Heart right ventricle (tissue), 16 donors: ENCODE measurements around the gene LPAR1. TPM values are rescaled to one million over a fixed set of nuclear protein-coding genes. Genes with fewer than 3 reads are reported as not detected.

ENCODE experiments used
- ATAC-seq, 8 donors: fragments of 200-7000 bp; cut with Tn5 transposase; one replicate each; pipeline ENCODE4 v1.9.1; 2020; ENCODE audit warnings: mild to moderate bottlenecking in 8 of 8, moderate library complexity in 8 of 8, moderate number of reproducible peaks in 1 of 8
- DNase-seq, 2 donors: peaks; one replicate each; pipeline ENCODE4 v3.0.0-alpha.2; 2020
- H3K27ac ChIP-seq, 10 donors: fragments of 200-600 bp; sonication (generic) in 2 of 10; one replicate each; pipeline versions ENCODE4 v1.5.0 to v1.8.0; 2020 to 2022; ENCODE audit warnings: mild to moderate bottlenecking in 3 of 10
- H3K27me3 ChIP-seq, 7 donors: fragments of 200-600 bp; one replicate each; pipeline ENCODE4 v1.8.0; 2021 to 2022; ENCODE audit warnings: mild to moderate bottlenecking in 2 of 7
- H3K36me3 ChIP-seq, 9 donors: fragments of 200-600 bp; sonication (generic) in 1 of 9; one replicate each; pipeline versions ENCODE4 v1.5.0 to v1.8.0; 2020 to 2022; ENCODE audit warnings: mild to moderate bottlenecking in 2 of 9
- H3K4me1 ChIP-seq, 9 donors: fragments of 200-600 bp; sonication (generic) in 1 of 9; one replicate each; pipeline versions ENCODE4 v1.5.0 to v1.8.0; 2020 to 2022; ENCODE audit warnings: mild to moderate bottlenecking in 4 of 9
- H3K4me3 ChIP-seq, 10 donors: fragments of 200-600 bp; sonication (generic) in 2 of 10; one replicate each; pipeline versions ENCODE4 v1.5.0 to v1.8.0; 2020 to 2022; ENCODE audit warnings: mild to moderate bottlenecking in 7 of 10, moderate library complexity in 2 of 10
- H3K9me3 ChIP-seq, 11 donors: fragments of 200-600 bp in 10 of 11; sonication (generic) in 2 of 11; one replicate each; pipeline versions ENCODE4 v1.5.0 to v1.8.0; 2013 to 2022; ENCODE audit warnings: mild to moderate bottlenecking in 2 of 11, control low read depth in 1 of 11, moderate library complexity in 1 of 11
- CTCF ChIP-seq, 9 donors: fragments of 200-600 bp; sonication (generic) in 2 of 9; IDR thresholded peaks; one replicate each; pipeline versions ENCODE4 v1.5.0 to v1.8.0; 2021 to 2022; ENCODE audit warnings: antibody characterized with exemption in 9 of 9, mild to moderate bottlenecking in 5 of 9, moderate library complexity in 1 of 9
- WGBS, 2 donors: extraction: QIAGEN DNeasy Blood & Tissue Kit; methylation state at CpG; one replicate each; pipeline ENCODE4 v1.1.7; 2013; ENCODE audit warnings: inconsistent platforms in 1 of 2; 5-methylcytosine and 5-hydroxymethylcytosine counted together
- intact Hi-C, 10 donors: fragments of 100-400 bp; cut with DNase I; formaldehyde crosslinking; loops; one replicate each; pipeline versions ENCODE4 v1.11.1 to v1.14.2; 2022
- polyA plus RNA-seq, 2 donors: library from polyadenylated mRNA; stranded (reverse); fragments of 200-250 nt; gene quantifications; one replicate each; pipeline ENCODE4 v1.2.3, GENCODE V29; 2013
- total RNA-seq, 10 donors: library from RNA; stranded (reverse); fragmentation: NEBNext Ultra II Directional in 3 of 10; extraction: Animal tissue kit (Norgen Biotek cat#: 25700) in 3 of 10; gene quantifications; one replicate each; pipeline versions ENCODE4 v1.2.1 to v1.2.4, GENCODE V29; 2021 to 2023
- donor health status: Arrhythmogenic right ventricular cardiomyopathy.
- donor health status: ischemic (EF 13 %, LVEDD 7.1; RV severe dilation, severe dysfunction).
- donor health status: healthy with polysubstance abuse.
- donor health status: DM: no; HTN: yes; CAD: no.
- donor health status: DM: no; HTN: no; CAD: no.
- donor health status: ischemic (EF 25% LVEDD 6.9; RV normal size, moderate dysfunction).
- donor health status: ischemic (EF 25% LVEDD 5.7; RV mildly dilated, moderate dysfunction).
- donor health status: healthy.
- donor health status: DM: yes; HTN: yes; CAD: no.
- donor health status: Ischemic cardiomyopathy.
- donor health status: ischemic (EF 35%, LVEDD 5.7; RV mildly dilated, moderate dysfunction).
- donor health status: nonischemic (EF 11% LVEDD 7.7; RV severe dilation, severe dysfunction).
- donor health status: DM: yes; HTN: yes; CAD: no.
- donor health status: PGD.
- donor health status: ischemic (EF 29% LVEDD 5.4; RV normal size, mild dysfunction).
- donor health status: nonischemic (EF 23%, LVEDD 6.1; RV moderate dilation, normal function).

LPAR1 gene
- total and polyA plus RNA-seq, 12 donors, result 4.0 to 16.6 (median 7.7) TPM

GRCh38 chr9:110950041-110950645 lies 88.1 kb downstream of the LPAR1 start:
- ATAC-seq (no peak), DNase-seq (no peak)
- Histone ChIP-seq H3K27ac (no peak overlapping the region), H3K36me3 (no peaks in the 10 kb centered on the region), H3K27me3 (peaks cover 0 to 38% (median 0%) of the 10 kb centered on the region in 7 donors), H3K4me1 (peaks cover 0 to 3% (median 0%) of the 10 kb centered on the region in 9 donors), H3K9me3 (peaks cover 0 to 18% (median 5%) of the 10 kb centered on the region in 11 donors), H3K4me3 (no peak overlapping the region)
- no peak for TF ChIP-seq CTCF (IDR thresholded peaks at IDR 0.05)
- intact Hi-C loops, result no loop called here
- WGBS, 2 donors, result 83 to 85% methylated on average over 4 of the region's 4 CpGs

GRCh38 chr9:110949081-110949480 lies 89.2 kb downstream of the LPAR1 start:
- no peak for ATAC-seq
- no peak overlapping the region for H3K27ac ChIP-seq

GRCh38 chr9:110947491-110948044 lies 90.7 kb downstream of the LPAR1 start:
- H3K9me3 ChIP-seq, result no peaks in the 10 kb centered on the region
- DNase-seq, result no peak
- H3K27ac ChIP-seq, result no peak overlapping the region
- TF ChIP-seq CTCF (IDR thresholded peaks at IDR 0.05), result no peak
- H3K27me3 ChIP-seq, result peaks cover 0 to 27% (median 0%) of the 10 kb centered on the region in 7 donors
- WGBS, 2 donors, result 80 to 87% methylated on average over 5 of the region's 5 CpGs
- no peaks in the 10 kb centered on the region for H3K4me1 ChIP-seq
- no peak for ATAC-seq
- intact Hi-C loops, result no loop called here
- no peak overlapping the region for H3K4me3 ChIP-seq
- no peaks in the 10 kb centered on the region for H3K36me3 ChIP-seq

More at GRCh38 chr9:110949081-110949480, 89.2 kb downstream of the LPAR1 start:
- DNase-seq, result no peak
- H3K9me3 ChIP-seq, result peaks cover 0 to 10% (median 4%) of the 10 kb centered on the region in 11 donors
- 50 to 64% methylated on average over 4 of the region's 4 CpGs for WGBS, 2 donors
- no peaks in the 10 kb centered on the region for H3K4me1 ChIP-seq
- TF ChIP-seq CTCF (IDR thresholded peaks at IDR 0.05), result no peak
- H3K4me3 ChIP-seq, result no peak overlapping the region
- H3K27me3 ChIP-seq, result peaks cover 0 to 38% (median 0%) of the 10 kb centered on the region in 7 donors
- intact Hi-C loops, result no loop called here
- H3K36me3 ChIP-seq, result no peaks in the 10 kb centered on the region

- WGBS, 2 donors, result 75 to 86% methylated on average over 1 of the region's 1 CpG
- H3K9me3 ChIP-seq, result peaks cover 0 to 4% (median 0%) of the 10 kb centered on the region in 11 donors
- H3K4me1 ChIP-seq, result peaks cover 0 to 5% (median 0%) of the 10 kb centered on the region in 9 donors
- no peak for TF ChIP-seq CTCF (IDR thresholded peaks at IDR 0.05)
- H3K36me3 ChIP-seq, result peaks cover 0 to 21% (median 0%) of the 10 kb centered on the region in 9 donors
- peaks cover 0 to 4% (median 0%) of the 10 kb centered on the region in 7 donors for H3K27me3 ChIP-seq
- H3K27ac ChIP-seq, result no peak overlapping the region
- DNase-seq (no peak), ATAC-seq (no peak)
- no peak overlapping the region for H3K4me3 ChIP-seq
- intact Hi-C loops, result no loop called here
Observed at GRCh38 chr9:110942522-110942921, 95.7 kb downstream of the LPAR1 start.
